GM12801 (cell line): Measurements from ENCODE around the gene TOR1A.

ENCODE experiments used
- TF ChIP-seq, protein P1 (sequence below): IDR thresholded peaks from one replicate; pipeline ENCODE4 v1.5.1; 2011; ENCODE audit warnings: control low read depth; ENCODE audit not compliant: insufficient read length; ENCODE audit errors: extremely low read depth

The TOR1A gene

DNA sequence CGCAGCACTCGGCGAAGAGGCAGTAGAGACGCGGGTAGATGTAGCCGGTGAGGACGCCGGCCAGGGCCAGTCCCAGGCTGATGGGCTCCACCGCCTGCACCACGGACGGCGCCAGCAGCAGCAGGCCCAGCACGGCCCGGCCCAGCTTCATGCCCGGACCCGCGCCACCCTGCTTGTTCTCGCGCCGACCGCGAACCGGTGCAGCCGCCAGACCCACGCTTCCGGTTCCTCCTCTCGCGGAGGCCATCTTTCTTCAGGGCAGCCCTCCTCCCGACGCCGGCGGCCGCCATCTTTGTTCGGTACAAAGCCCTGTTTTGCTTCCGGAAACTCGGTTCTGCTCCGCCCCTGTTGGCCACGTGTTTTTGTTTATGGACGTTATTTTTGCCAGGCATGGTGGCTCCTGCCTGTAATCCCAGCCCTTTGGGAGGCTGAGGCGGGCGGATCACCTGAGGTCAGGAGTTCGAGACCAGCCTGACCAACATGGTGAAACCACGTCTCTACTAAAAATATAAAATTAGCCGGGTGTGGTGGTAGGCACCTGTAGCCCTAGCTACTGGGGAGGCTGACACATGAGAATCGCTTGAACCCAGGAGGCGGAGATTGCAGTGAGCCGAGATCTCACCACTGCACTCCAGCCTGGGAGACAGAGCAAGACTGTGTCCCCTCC, at the start of gene TOR1A:
TSS of gene TOR1A (minus strand) at position 202 of the 667 bp plus-strand sequence. CDS start at position 151, 51 bp downstream.
- TF ChIP-seq, protein P1, sequence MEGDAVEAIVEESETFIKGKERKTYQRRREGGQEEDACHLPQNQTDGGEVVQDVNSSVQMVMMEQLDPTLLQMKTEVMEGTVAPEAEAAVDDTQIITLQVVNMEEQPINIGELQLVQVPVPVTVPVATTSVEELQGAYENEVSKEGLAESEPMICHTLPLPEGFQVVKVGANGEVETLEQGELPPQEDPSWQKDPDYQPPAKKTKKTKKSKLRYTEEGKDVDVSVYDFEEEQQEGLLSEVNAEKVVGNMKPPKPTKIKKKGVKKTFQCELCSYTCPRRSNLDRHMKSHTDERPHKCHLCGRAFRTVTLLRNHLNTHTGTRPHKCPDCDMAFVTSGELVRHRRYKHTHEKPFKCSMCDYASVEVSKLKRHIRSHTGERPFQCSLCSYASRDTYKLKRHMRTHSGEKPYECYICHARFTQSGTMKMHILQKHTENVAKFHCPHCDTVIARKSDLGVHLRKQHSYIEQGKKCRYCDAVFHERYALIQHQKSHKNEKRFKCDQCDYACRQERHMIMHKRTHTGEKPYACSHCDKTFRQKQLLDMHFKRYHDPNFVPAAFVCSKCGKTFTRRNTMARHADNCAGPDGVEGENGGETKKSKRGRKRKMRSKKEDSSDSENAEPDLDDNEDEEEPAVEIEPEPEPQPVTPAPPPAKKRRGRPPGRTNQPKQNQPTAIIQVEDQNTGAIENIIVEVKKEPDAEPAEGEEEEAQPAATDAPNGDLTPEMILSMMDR = no peak

DNA sequence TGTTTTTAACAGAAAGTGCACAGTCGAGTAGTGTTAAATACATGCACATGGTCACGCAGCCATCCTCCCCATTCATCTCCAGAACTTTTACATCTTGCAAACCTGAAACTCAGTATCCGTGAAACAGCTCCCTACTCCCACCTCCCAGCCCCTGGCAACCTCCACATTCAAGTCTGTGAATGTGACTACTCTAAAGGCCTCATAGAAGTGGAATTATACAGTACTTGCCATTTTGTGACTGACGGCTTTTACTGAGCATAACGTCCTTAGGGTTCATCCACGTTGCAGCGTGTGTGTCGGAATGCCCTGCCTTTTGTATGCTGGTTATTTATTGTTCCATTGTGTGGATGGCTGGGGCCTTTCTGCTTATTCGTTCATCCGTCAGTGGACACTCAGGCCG, 47.1 kb upstream of the TOR1A start:
- TF ChIP-seq, protein P1 = no peak

DNA sequence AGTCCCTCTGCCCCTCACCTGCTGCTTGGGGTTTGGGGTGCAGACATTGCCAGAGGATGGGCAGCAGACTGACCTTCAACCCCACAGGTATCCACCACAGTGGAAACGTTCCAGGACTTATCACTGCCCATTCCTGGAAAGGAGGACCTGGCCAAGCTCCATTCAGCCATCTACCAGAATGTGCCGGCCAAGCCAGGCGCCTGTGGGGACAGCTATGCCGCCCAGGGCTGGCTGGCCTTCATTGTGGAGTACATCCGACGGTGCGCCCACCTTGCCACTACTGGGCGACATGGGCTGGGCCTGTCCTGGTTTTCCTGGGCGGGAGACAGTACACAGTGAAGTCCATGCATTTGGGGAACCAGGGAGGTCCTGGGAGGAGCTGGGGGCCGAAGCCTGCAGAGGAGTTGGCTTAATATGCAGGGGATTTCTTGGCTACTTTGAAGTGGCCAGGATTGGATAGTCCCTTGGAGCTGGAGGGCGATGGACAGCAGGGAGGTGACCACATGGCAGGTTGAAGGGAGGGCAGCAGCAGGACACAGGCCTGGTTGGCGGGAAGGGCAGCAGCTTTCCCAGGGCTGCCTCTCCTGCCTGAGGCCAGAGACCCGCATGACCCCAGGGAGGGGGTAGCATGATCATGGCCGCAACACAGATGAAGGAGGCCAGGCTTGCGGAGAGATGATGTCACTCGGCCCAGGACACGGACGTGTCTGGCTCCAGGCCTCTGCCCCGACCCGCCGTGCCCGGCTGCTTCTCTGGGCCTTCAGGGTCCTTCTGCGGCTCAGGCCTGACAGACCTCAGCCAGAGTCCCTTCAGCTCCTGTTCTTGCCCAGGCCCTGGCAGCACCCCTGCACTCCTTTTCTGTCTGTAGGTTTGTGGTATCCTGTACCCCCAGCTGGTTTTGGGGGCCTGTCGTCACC, 45.9 kb upstream of the TOR1A start:
- TF ChIP-seq, protein P1 = no peak

GRCh38 chr9:129868872-129869486, 45.0 kb upstream of the TOR1A start:
- TF ChIP-seq, protein P1 = no peak

DNA sequence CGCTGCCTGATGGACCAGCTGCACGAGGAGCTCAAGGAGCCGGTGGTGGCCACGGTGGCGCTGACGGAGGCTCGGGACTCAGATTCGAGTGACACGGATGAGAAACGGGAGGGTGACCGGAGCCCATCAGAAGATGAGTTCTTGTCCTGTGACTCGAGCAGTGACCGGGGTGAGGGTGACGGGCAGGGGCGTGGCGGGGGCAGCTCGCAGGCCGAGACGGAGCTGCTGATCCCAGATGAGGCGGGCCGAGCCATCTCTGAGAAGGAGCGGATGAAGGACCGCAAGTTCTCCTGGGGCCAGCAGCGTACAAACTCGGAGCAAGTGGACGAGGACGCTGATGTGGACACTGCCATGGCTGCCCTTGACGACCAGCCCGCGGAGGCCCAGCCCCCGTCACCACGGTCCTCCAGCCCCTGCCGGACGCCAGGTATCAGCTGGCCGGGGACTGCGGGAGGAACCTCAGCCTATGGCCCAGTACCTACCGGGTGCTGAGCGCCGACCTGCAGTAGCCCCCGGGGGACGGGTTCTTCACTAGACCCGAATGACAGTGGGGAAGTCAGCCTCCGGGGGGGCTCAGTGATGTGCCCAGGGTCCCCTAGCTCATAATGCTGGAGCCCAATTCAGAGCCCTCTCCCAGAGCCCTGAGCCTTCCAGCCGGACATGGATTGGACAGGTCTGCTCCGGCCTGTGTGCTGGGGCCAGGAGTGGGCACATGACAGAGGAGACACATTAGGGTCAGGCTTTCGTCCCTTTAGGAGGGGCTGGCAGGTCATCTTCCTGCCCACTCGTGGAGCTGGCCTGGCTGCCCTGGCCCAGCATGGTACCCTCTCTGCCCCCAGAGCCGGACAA, 44.3 kb upstream of the TOR1A start:
- TF ChIP-seq, protein P1 = no peak

GRCh38 chr9:129867136-129868022, 43.4 kb upstream of the TOR1A start:
- TF ChIP-seq, protein P1 = no peak
